Measurements from ENCODE around the gene FBN1. TPM values are rescaled to one million over a fixed set of nuclear protein-coding genes. Genes with fewer than 3 reads are reported as not detected.

The FBN1 gene
- 100 to 1,000 TPM in 1 of 4 donors, 10 to 100 TPM in 3; 57.0 to 173 (median 74.7) TPM for total RNA-seq
- polyA plus RNA-seq: 10 to 100 TPM in 1 of 3 donors, 1 to 10 TPM in 2; 1.2 to 15.0 (median 6.6) TPM

GRCh38 chr15:48645558-48646330, at the start of gene FBN1:
TSS of gene FBN1 (minus strand) at chr15:48645709. CDS start at chr15:48644769, 940 bp downstream.
- Histone ChIP-seq H3K27me3 (peaks cover 0 to 25% (median 9%) of the 10 kb centered on the region in 3 donors), H3K27ac (peak within 1 kb of the TSS; percentile 82 to 95 (median 86)), H3K4me1 (peaks cover 0 to 26% (median 23%) of the 10 kb centered on the region in 4 donors), H3K9me3 (no peaks in the 10 kb centered on the region), H3K4me3 (peak within 1 kb of the TSS; percentile 56 to 72 (median 68)), H3K36me3 (no peaks in the 10 kb centered on the region)
- WGBS, 2 donors: 0 to 2% methylated on average over 66 of the region's 66 CpGs
- no peak for TF ChIP-seq EP300 (IDR thresholded peaks at IDR 0.05)
- peak; percentile 68 to 88 (median 82) for TF ChIP-seq POLR2AphosphoS5 (IDR thresholded peaks at IDR 0.05)
- peak; percentile 43 to 67 for TF ChIP-seq POLR2A (IDR thresholded peaks at IDR 0.05)
- intact Hi-C loops (cut with DNase I): loop anchor here (10.0 kb wide), 2 partner anchors 111 to 231 kb away; no protein-coding TSS in a partner anchor
- peak; percentile 90 for DNase-seq

DNA sequence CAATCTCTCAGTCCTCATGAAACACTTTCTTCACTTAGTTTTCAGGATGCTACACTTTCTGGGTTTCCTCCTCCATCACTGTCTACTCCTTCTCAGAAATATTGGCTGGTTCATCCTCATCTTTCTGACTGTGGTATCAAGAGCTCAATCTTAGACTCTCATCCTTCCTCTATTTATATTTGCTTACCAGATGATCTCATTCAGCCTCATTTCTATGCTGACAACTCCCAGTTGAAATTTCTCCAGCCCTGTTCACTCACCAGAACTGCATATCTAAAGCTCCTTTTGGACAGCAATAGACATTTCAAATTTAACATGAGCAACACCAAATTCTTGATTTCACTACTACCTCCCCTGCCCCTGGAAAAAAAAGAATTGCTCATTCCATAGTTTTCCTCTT, 48.0 kb upstream of the FBN1 start:
- Histone ChIP-seq H3K27me3 (no peaks in the 10 kb centered on the region), H3K36me3 (no peaks in the 10 kb centered on the region), H3K27ac (no peak overlapping the region), H3K9me3 (no peaks in the 10 kb centered on the region), H3K4me3 (no peak overlapping the region), H3K4me1 (no peaks in the 10 kb centered on the region)
- intact Hi-C loops (cut with DNase I): no loop called here
- DNase-seq: no peak
- TF ChIP-seq EP300 (IDR thresholded peaks at IDR 0.05) (no peak), POLR2AphosphoS5 (IDR thresholded peaks at IDR 0.05) (no peak), POLR2A (IDR thresholded peaks at IDR 0.05) (no peak)
- TF ChIP-seq, protein P1, sequence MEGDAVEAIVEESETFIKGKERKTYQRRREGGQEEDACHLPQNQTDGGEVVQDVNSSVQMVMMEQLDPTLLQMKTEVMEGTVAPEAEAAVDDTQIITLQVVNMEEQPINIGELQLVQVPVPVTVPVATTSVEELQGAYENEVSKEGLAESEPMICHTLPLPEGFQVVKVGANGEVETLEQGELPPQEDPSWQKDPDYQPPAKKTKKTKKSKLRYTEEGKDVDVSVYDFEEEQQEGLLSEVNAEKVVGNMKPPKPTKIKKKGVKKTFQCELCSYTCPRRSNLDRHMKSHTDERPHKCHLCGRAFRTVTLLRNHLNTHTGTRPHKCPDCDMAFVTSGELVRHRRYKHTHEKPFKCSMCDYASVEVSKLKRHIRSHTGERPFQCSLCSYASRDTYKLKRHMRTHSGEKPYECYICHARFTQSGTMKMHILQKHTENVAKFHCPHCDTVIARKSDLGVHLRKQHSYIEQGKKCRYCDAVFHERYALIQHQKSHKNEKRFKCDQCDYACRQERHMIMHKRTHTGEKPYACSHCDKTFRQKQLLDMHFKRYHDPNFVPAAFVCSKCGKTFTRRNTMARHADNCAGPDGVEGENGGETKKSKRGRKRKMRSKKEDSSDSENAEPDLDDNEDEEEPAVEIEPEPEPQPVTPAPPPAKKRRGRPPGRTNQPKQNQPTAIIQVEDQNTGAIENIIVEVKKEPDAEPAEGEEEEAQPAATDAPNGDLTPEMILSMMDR (IDR thresholded peaks at IDR 0.05): no peak

- no peaks in the 10 kb centered on the region for H3K9me3 ChIP-seq
- H3K36me3 ChIP-seq: no peaks in the 10 kb centered on the region
- no peaks in the 10 kb centered on the region for H3K4me1 ChIP-seq
- TF ChIP-seq POLR2A (IDR thresholded peaks at IDR 0.05): no peak
- TF ChIP-seq POLR2AphosphoS5 (IDR thresholded peaks at IDR 0.05): no peak
- TF ChIP-seq, protein P1 (IDR thresholded peaks at IDR 0.05): no peak
- TF ChIP-seq EP300 (IDR thresholded peaks at IDR 0.05): no peak
- 45 to 48% methylated on average over 2 of the region's 2 CpGs for WGBS, 2 donors
- H3K27ac ChIP-seq: no peak overlapping the region
- no peak overlapping the region for H3K4me3 ChIP-seq
- DNase-seq: no peak
- no peaks in the 10 kb centered on the region for H3K27me3 ChIP-seq
- intact Hi-C loops (cut with DNase I): no loop called here
Measured at GRCh38 chr15:48688493-48688892, 43.0 kb upstream of the FBN1 start.

- no peaks in the 10 kb centered on the region for H3K36me3 ChIP-seq
- TF ChIP-seq, protein P1 (IDR thresholded peaks at IDR 0.05): no peak
- TF ChIP-seq POLR2A (IDR thresholded peaks at IDR 0.05) (no peak), EP300 (IDR thresholded peaks at IDR 0.05) (no peak), POLR2AphosphoS5 (IDR thresholded peaks at IDR 0.05) (no peak)
- no peaks in the 10 kb centered on the region for H3K4me1 ChIP-seq
- intact Hi-C loops (cut with DNase I): no loop called here
- H3K9me3 ChIP-seq: no peaks in the 10 kb centered on the region
- no peaks in the 10 kb centered on the region for H3K27me3 ChIP-seq
- DNase-seq: no peak
- 96 to 97% methylated on average over 4 of the region's 4 CpGs for WGBS, 2 donors
- no peak overlapping the region for H3K4me3 ChIP-seq
- H3K27ac ChIP-seq: no peak overlapping the region
Measured at GRCh38 chr15:48683991-48684765, 38.7 kb upstream of the FBN1 start.

Measured in sigmoid colon (tissue), 7 donors.